Lung (tissue), 12 donors: ENCODE data around the gene FIGN. TPM values are rescaled to one million over a fixed set of nuclear protein-coding genes. Genes with fewer than 3 reads are reported as not detected.

Source experiments
- ATAC-seq: fragments of 200-7000 bp; cut with Tn5 transposase; one replicate; pipeline ENCODE4 v1.9.1; 2020; ENCODE audit warnings: moderate number of reproducible peaks; ENCODE audit not compliant: insufficient read depth, low FRiP score
- DNase-seq, 3 donors: peaks; one replicate each; pipeline ENCODE4 v3.0.0-alpha.2; 2013 to 2017
- H3K27ac ChIP-seq, 2 donors: one replicate each; pipeline ENCODE4 v1.5.1; 2013; ENCODE audit warnings: mild to moderate bottlenecking in 2 of 2, moderate library complexity in 2 of 2, control low read depth in 1 of 2, inconsistent platforms in 1 of 2, low read depth in 1 of 2, low read length in 1 of 2
- H3K27me3 ChIP-seq, 3 donors: one replicate each; pipeline ENCODE4 v1.5.1; 2013; ENCODE audit warnings: low read length in 2 of 3; ENCODE audit not compliant: control insufficient read depth in 3 of 3, insufficient read depth in 3 of 3
- H3K36me3 ChIP-seq, 4 donors: one replicate each; pipeline ENCODE4 v1.5.1; 2013; ENCODE audit warnings: low read length in 4 of 4, mild to moderate bottlenecking in 1 of 4, moderate library complexity in 1 of 4; ENCODE audit not compliant: control insufficient read depth in 4 of 4, insufficient read depth in 4 of 4
- H3K4me1 ChIP-seq, 5 donors: one replicate each; pipeline ENCODE4 v1.5.1; 2013; ENCODE audit warnings: low read length in 5 of 5, mild to moderate bottlenecking in 2 of 5, moderate library complexity in 1 of 5; ENCODE audit not compliant: control insufficient read depth in 5 of 5, insufficient read depth in 5 of 5
- H3K4me3 ChIP-seq: one replicate; pipeline ENCODE4 v1.5.1; 2013; ENCODE audit warnings: mild to moderate bottlenecking, control low read depth, moderate library complexity
- H3K9ac ChIP-seq, 2 donors: one replicate each; pipeline ENCODE4 v1.5.1; 2013; ENCODE audit warnings: low read length in 2 of 2, control low read depth in 1 of 2; ENCODE audit not compliant: insufficient read depth in 1 of 2
- H3K9me3 ChIP-seq, 4 donors: one replicate each; pipeline ENCODE4 v1.5.1; 2013; ENCODE audit warnings: low read length in 3 of 4, mild to moderate bottlenecking in 1 of 4, moderate library complexity in 1 of 4; ENCODE audit not compliant: control insufficient read depth in 4 of 4, insufficient read depth in 3 of 4
- CTCF ChIP-seq: IDR thresholded peaks from 2 replicates; pipeline ENCODE4 v1.5.1; 2012; ENCODE audit warnings: mild to moderate bottlenecking; ENCODE audit errors: control extremely low read depth, extremely low read depth
- WGBS, 2 donors: extraction: QIAGEN DNeasy Blood & Tissue Kit; methylation state at CpG; one replicate each; pipeline ENCODE4 v1.1.7; 2013; 5-methylcytosine and 5-hydroxymethylcytosine counted together
- polyA plus RNA-seq, 2 donors: library from polyadenylated mRNA; stranded (reverse); fragments of 200-250 nt; gene quantifications; one replicate each; pipeline ENCODE4 v1.2.1, GENCODE V29; 2013
- total RNA-seq, 2 donors: library from RNA; depleted of rRNA in 1 of 2; stranded (reverse); fragments of >200 nt in 1 of 2; gene quantifications; one replicate each; pipeline ENCODE4 v1.2.1, GENCODE V29; 2014 to 2021
- donor health status: control.
- donor health status: control.
- donor health status: Bipolar disorder and iron deficiency.
- donor health status: healthy.
- donor health status: DM: yes; HTN: yes; CAD: no.

FIGN gene
- total and polyA plus RNA-seq, 4 donors: 0.42 to 6.5 (median 3.0) TPM

DNA sequence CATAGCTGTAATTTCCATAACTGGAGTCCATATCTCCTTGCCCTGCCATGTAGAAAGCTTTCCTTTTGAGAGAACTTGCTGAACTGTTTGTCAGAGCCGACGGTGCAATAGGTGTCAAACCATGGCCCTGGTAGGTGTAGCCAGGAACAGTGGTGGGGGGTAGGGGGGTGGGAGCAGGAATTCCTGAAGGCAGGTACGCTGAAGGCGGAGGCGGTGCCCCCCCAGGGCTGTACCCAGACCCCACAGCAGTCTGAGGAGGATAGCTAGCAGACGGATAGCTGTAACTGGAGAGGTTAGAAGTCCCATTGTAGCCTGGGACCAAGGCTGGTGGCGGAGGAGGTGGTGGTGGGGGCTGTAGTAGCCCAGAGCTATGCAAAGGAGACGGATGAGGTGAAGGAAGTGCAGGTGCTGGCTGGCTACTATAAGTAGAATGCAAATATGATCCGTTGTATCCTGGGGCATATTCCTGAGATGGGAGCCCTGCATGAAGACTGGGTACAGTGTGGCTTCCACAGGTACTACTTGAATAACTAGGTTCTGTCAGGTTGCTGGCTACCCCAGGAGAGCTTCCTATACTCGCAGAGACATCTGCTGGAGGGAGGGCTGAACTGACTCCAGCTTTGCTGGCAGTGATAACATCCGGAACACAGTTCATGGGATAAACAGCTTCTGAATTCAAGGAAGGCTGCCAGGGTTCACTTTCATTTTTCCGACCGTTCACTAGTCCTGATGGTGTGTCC, 124.8 kb downstream of the FIGN start:
- TF ChIP-seq CTCF: no peak
- no peak overlapping the region for H3K4me3 ChIP-seq
- no peak overlapping the region for H3K27ac ChIP-seq
- H3K36me3 ChIP-seq: peaks cover 0 to 5% (median 3%) of the 10 kb centered on the region in 4 donors
- no peak overlapping the region for H3K9ac ChIP-seq
- ATAC-seq (no peak), DNase-seq (no peak)
- WGBS, 2 donors: 90% methylated on average over 13 of the region's 13 CpGs
- no peaks in the 10 kb centered on the region for H3K9me3 ChIP-seq
- no peaks in the 10 kb centered on the region for H3K27me3 ChIP-seq
- peaks cover 0 to 7% (median 0%) of the 10 kb centered on the region in 5 donors for H3K4me1 ChIP-seq

- no peak for TF ChIP-seq CTCF
- H3K9ac ChIP-seq: no peak overlapping the region
- peaks cover 0 to 12% (median 0%) of the 10 kb centered on the region in 5 donors for H3K4me1 ChIP-seq
- H3K27me3 ChIP-seq: no peaks in the 10 kb centered on the region
- H3K4me3 ChIP-seq: no peak overlapping the region
- ATAC-seq (no peak), DNase-seq (peak in 2 of 3 donors; percentile 33 to 73)
- H3K9me3 ChIP-seq: no peaks in the 10 kb centered on the region
- H3K27ac ChIP-seq: no peak overlapping the region
- peaks cover 0 to 5% (median 3%) of the 10 kb centered on the region in 4 donors for H3K36me3 ChIP-seq
Observed at GRCh38 chr2:163607630-163608029, 128.2 kb downstream of the FIGN start.

- H3K4me1 ChIP-seq: peaks cover 0 to 12% (median 0%) of the 10 kb centered on the region in 5 donors
- 88 to 92% methylated on average over 3 of the region's 3 CpGs for WGBS, 2 donors
- DNase-seq: no peak
- H3K27ac ChIP-seq: no peak overlapping the region
- no peak overlapping the region for H3K9ac ChIP-seq
- no peak for ATAC-seq
- peaks cover 0 to 5% (median 3%) of the 10 kb centered on the region in 4 donors for H3K36me3 ChIP-seq
- TF ChIP-seq CTCF: no peak
- H3K4me3 ChIP-seq: no peak overlapping the region
- no peaks in the 10 kb centered on the region for H3K27me3 ChIP-seq
- no peaks in the 10 kb centered on the region for H3K9me3 ChIP-seq
Observed at GRCh38 chr2:163606878-163607277, 128.9 kb downstream of the FIGN start.
